ENCODE measurements around the gene TLCD3B.

DNA sequence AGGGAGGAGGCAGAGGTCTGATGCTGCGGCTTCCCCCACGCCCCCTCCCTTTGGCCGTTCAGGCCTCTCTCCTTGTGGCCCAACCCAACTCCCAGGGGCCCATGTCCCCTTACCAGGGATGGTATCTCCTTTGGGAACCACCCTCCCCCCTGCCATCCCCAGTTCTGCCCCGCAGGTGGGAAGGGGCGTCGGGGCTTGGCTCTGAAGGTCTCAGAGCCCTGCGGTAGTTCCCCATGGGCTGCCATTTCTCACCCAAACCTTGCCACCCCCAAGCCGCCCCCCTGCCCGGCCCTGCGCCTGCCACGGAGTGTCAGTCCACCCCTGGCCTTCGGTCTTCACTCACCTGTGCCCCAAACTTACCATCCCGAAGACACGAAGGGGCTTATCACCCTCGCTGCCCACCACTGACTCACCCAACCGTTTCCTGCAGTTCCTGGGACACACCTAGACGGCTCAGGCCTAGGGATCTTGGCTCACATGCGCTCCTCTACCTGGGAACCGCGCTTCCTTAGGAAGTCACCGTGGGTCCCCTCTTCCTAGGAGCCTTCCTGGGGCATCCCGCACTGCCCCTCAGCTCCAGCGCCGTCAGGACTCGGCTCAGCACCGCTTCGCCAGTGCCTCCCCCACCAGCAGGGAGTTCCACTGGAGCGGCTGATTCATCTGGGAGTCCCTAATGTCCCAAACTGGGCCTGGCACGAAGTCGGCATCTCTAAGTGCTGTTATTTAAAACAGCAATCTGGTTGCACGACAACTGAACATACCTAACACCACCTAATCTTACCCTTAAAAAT is 19.2 kb downstream of the TLCD3B start:
- TF ChIP-seq, protein P1, sequence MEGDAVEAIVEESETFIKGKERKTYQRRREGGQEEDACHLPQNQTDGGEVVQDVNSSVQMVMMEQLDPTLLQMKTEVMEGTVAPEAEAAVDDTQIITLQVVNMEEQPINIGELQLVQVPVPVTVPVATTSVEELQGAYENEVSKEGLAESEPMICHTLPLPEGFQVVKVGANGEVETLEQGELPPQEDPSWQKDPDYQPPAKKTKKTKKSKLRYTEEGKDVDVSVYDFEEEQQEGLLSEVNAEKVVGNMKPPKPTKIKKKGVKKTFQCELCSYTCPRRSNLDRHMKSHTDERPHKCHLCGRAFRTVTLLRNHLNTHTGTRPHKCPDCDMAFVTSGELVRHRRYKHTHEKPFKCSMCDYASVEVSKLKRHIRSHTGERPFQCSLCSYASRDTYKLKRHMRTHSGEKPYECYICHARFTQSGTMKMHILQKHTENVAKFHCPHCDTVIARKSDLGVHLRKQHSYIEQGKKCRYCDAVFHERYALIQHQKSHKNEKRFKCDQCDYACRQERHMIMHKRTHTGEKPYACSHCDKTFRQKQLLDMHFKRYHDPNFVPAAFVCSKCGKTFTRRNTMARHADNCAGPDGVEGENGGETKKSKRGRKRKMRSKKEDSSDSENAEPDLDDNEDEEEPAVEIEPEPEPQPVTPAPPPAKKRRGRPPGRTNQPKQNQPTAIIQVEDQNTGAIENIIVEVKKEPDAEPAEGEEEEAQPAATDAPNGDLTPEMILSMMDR (IDR thresholded peaks at IDR 0.05): no peak
- no peak for TF ChIP-seq POLR2A (IDR thresholded peaks at IDR 0.05)

Measured in tibial nerve (tissue), 3 donors.